NCI-H128 (cell line): ENCODE measurements around the gene DDX17.

Experiments used
- DNase-seq: peaks from one replicate; lab custom pipeline; 2025; ENCODE audit not compliant: unreplicated experiment; lab: John Stamatoyannopoulos, UW

Gene DDX17

GRCh38 chr22:38451404-38451803 lies 54.7 kb downstream of the DDX17 start:
- DNase-seq, result no peak

- no peak for DNase-seq
These were observed 55.8 kb downstream of the DDX17 start for GRCh38 chr22:38450234-38450797.

GRCh38 chr22:38449776-38450175 lies 56.3 kb downstream of the DDX17 start:
- no peak for DNase-seq

- DNase-seq, result no peak
These were observed 57.0 kb downstream of the DDX17 start for GRCh38 chr22:38448945-38449745.

- DNase-seq, result no peak
These were observed 60.0 kb downstream of the DDX17 start for GRCh38 chr22:38446018-38446601.

- DNase-seq, result no peak
These were observed 61.3 kb downstream of the DDX17 start for GRCh38 chr22:38444783-38445182.

GRCh38 chr22:38443628-38444521 lies 62.2 kb downstream of the DDX17 start:
- no peak for DNase-seq

- no peak for DNase-seq
These were observed 63.0 kb downstream of the DDX17 start for GRCh38 chr22:38442967-38443627.

- DNase-seq, result no peak
These were observed 64.4 kb downstream of the DDX17 start for GRCh38 chr22:38441620-38442287.

- no peak for DNase-seq
These were observed 65.3 kb downstream of the DDX17 start for GRCh38 chr22:38440747-38441350.

- DNase-seq, result no peak
These were observed 68.7 kb downstream of the DDX17 start for GRCh38 chr22:38437416-38437815.

GRCh38 chr22:38436629-38437395 lies 69.3 kb downstream of the DDX17 start:
- no peak for DNase-seq

GRCh38 chr22:38435965-38436364 lies 70.1 kb downstream of the DDX17 start:
- DNase-seq, result no peak

- no peak for DNase-seq
These were observed 71.1 kb downstream of the DDX17 start for GRCh38 chr22:38435010-38435409.

GRCh38 chr22:38433871-38434270 lies 72.2 kb downstream of the DDX17 start:
- DNase-seq, result no peak
